ENCODE results near the gene RAB12.
A peak's percentile ranks its signal among the peaks of the same experiment; 100 is the strongest.
"Not testable (repeated sequence)": the region's sequence is repeated elsewhere in the genome, so short reads cannot be mapped to it uniquely, and the experiment has no call there.

The RAB12 gene

GRCh38 chr18:8611916-8612576 is 2.8 kb downstream of the RAB12 start:
- no peak for DNase-seq (ENCODE audit: low read depth)

- peak; percentile 20 for DNase-seq (ENCODE audit: low read depth)
Observed at GRCh38 chr18:8614875-8615274, 5.6 kb downstream of the RAB12 start.

GRCh38 chr18:8615397-8616027 is 6.3 kb downstream of the RAB12 start:
- peak; percentile 91 for DNase-seq (ENCODE audit: low read depth)

- no peak for DNase-seq (ENCODE audit: low read depth)
Observed at GRCh38 chr18:8616028-8616401, 6.8 kb downstream of the RAB12 start.

- DNase-seq (ENCODE audit: low read depth) = no peak
Observed at GRCh38 chr18:8617907-8618306, 8.7 kb downstream of the RAB12 start.

GRCh38 chr18:8619041-8619440 is 9.8 kb downstream of the RAB12 start:
- DNase-seq (ENCODE audit: low read depth) = no peak

GRCh38 chr18:8619835-8620577 is 10.8 kb downstream of the RAB12 start:
- DNase-seq (ENCODE audit: low read depth) = no peak

- no peak for DNase-seq (ENCODE audit: low read depth)
Observed at GRCh38 chr18:8620845-8621244, 11.6 kb downstream of the RAB12 start.

- DNase-seq (ENCODE audit: low read depth) = not testable (repeated sequence)
Observed at GRCh38 chr18:8622625-8623024, 13.4 kb downstream of the RAB12 start.

GRCh38 chr18:8623549-8624106 is 14.4 kb downstream of the RAB12 start:
- no peak for DNase-seq (ENCODE audit: low read depth)

GRCh38 chr18:8625461-8626092 is 16.3 kb downstream of the RAB12 start:
- no peak for DNase-seq (ENCODE audit: low read depth)

GRCh38 chr18:8626414-8627106 is 17.3 kb downstream of the RAB12 start:
- peak; percentile 11 for DNase-seq (ENCODE audit: low read depth)

- no peak for DNase-seq (ENCODE audit: low read depth)
Observed at GRCh38 chr18:8627107-8627472, 17.9 kb downstream of the RAB12 start.

- DNase-seq (ENCODE audit: low read depth) = no peak
Observed at GRCh38 chr18:8627540-8627939, 18.3 kb downstream of the RAB12 start.

GRCh38 chr18:8629602-8630001 is 20.4 kb downstream of the RAB12 start:
- no peak for DNase-seq (ENCODE audit: low read depth)

GRCh38 chr18:8630546-8630945 is 21.3 kb downstream of the RAB12 start:
- no peak for DNase-seq (ENCODE audit: low read depth)

GRCh38 chr18:8631265-8631664 is 22.0 kb downstream of the RAB12 start:
- DNase-seq (ENCODE audit: low read depth) = no peak

- no peak for DNase-seq (ENCODE audit: low read depth)
Observed at GRCh38 chr18:8632386-8632785, 23.1 kb downstream of the RAB12 start.

- DNase-seq (ENCODE audit: low read depth) = no peak
Observed at GRCh38 chr18:8634508-8634907, 25.3 kb downstream of the RAB12 start.

GRCh38 chr18:8635087-8635486 is 25.9 kb downstream of the RAB12 start:
- no peak for DNase-seq (ENCODE audit: low read depth)

GRCh38 chr18:8639762-8640161 is 30.5 kb downstream of the RAB12 start:
- no peak for DNase-seq (ENCODE audit: low read depth)

GRCh38 chr18:8643326-8643878 is 34.2 kb downstream of the RAB12 start:
- DNase-seq (ENCODE audit: low read depth) = no peak

Data from ELR (cell line).